K562 (cell line): ENCODE measurements around the gene NAPEPLD. TPM values are rescaled to one million over a fixed set of nuclear protein-coding genes. Genes with fewer than 3 reads are reported as not detected.

ENCODE experiments used
- ATAC-seq: fragments of 200-7000 bp; cut with Tn5 transposase; 3 replicates; pipeline ENCODE4 v1.9.1; 2020; ENCODE audit warnings: moderate library complexity
- BruUV-seq: library from RNA; stranded (reverse); fragments of 400-500 nt; replicated peaks from 2 replicates; lab custom pipeline; 2021; lab: Mats Ljungman, UMichigan
- CTCF ChIA-PET: fragments of 300-600 bp; formaldehyde crosslinking; extraction: SDS; loops from one replicate; lab custom pipeline; 2021; ENCODE audit warnings: low intra/inter-chr PET ratio; lab: Yijun Ruan, JAX
- POLR2A ChIA-PET: fragments of 300-600, 350-650 bp; sonication (Branson Sonifier 250); formaldehyde crosslinking; extraction: SDS; loops from one replicate; lab custom pipeline; 2021; ENCODE audit warnings: antibody characterized with exemption, inconsistent platforms; lab: Yijun Ruan, JAX
- DNase-seq, 4 experiments: peaks; one replicate each; pipeline versions ENCODE4 v3.0.0 to v3.0.0-alpha.2; 2011 to 2018; ENCODE audit warnings: low spot score in 3 of 4, mixed read lengths in 3 of 4; ENCODE audit errors: extremely low read depth in 1 of 4
- FAIRE-seq: peaks from 2 replicates; lab custom pipeline; 2011; peaks lifted over from hg19 to GRCh38; lab: Jason Lieb, UNC
- H2AFZ ChIP-seq: 2 replicates; pipeline ENCODE4 v1.6.0; 2011; ENCODE audit warnings: low read depth, low read length, control low read depth, inconsistent platforms
- H3K27ac ChIP-seq: fragments of 200-600 bp; 3 replicates; pipeline ENCODE4 v1.8.0; 2011; ENCODE audit warnings: low read depth, mild to moderate bottlenecking, control low read depth, inconsistent platforms, low read length, moderate library complexity, mixed read lengths; ENCODE audit errors: extremely low read depth
- H3K27me3 ChIP-seq, 2 experiments: fragments of 300-600 bp in 1 of 2; 2 replicates in 1 of 2; 3 replicates in 1 of 2; pipeline versions ENCODE4 v1.6.0 to v1.8.0; 2011; ENCODE audit warnings: inconsistent platforms in 2 of 2, low read length in 2 of 2, mild to moderate bottlenecking in 1 of 2, mixed read lengths in 1 of 2, moderate library complexity in 1 of 2; ENCODE audit not compliant: control insufficient read depth in 2 of 2, insufficient read depth in 2 of 2
- H3K36me3 ChIP-seq: fragments of 300-600 bp; 3 replicates; pipeline ENCODE4 v1.8.0; 2011; ENCODE audit warnings: mild to moderate bottlenecking, low read length, inconsistent platforms; ENCODE audit not compliant: control insufficient read depth, insufficient read depth
- H3K4me1 ChIP-seq, 2 experiments: fragments of 200-600 bp in 1 of 2; replicated peaks in 1 of 2; 2 replicates in 1 of 2; 3 replicates in 1 of 2; pipeline versions ENCODE4 v1.5.1 to v1.8.0; 2011; ENCODE audit warnings: inconsistent platforms in 2 of 2, low read length in 2 of 2, mild to moderate bottlenecking in 1 of 2, mixed read lengths in 1 of 2, moderate library complexity in 1 of 2; ENCODE audit not compliant: control insufficient read depth in 2 of 2, insufficient read depth in 2 of 2
- H3K4me2 ChIP-seq: 2 replicates; pipeline ENCODE4 v1.6.1; 2011; ENCODE audit warnings: low read length, control low read depth, inconsistent platforms, mixed read lengths; ENCODE audit not compliant: insufficient read depth
- H3K4me3 ChIP-seq: fragments of 200-600 bp; sonication (generic), shearing (Covaris generic); 2 replicates; pipeline ENCODE4 v1.5.1; 2016; ENCODE audit warnings: control low read depth, inconsistent platforms
- H3K79me2 ChIP-seq: fragments of 200-600 bp; 3 replicates; pipeline ENCODE4 v1.8.0; 2011; ENCODE audit warnings: low read length, inconsistent platforms; ENCODE audit not compliant: control insufficient read depth, insufficient read depth
- H3K9ac ChIP-seq, 2 experiments: 2 replicates each; pipeline versions ENCODE4 v1.6.0 to v1.6.1; 2011; ENCODE audit warnings: low read depth in 2 of 2, low read length in 2 of 2, control low read depth in 1 of 2, inconsistent platforms in 1 of 2, mild to moderate bottlenecking in 1 of 2, mixed read lengths in 1 of 2; ENCODE audit not compliant: insufficient read depth in 1 of 2
- H3K9me1 ChIP-seq: one replicate; pipeline ENCODE4 v1.6.0; 2011; ENCODE audit warnings: inconsistent platforms, mild to moderate bottlenecking, low read length, moderate library complexity; ENCODE audit not compliant: control insufficient read depth, insufficient read depth
- H3K9me3 ChIP-seq: replicated peaks from 2 replicates; pipeline ENCODE4 v1.5.1; 2011; ENCODE audit warnings: low read depth, low read length, inconsistent platforms; ENCODE audit not compliant: control insufficient read depth, insufficient read depth
- H4K20me1 ChIP-seq: replicated peaks from 2 replicates; pipeline ENCODE4 v1.6.1; 2011; ENCODE audit warnings: low read length, inconsistent platforms, mixed read lengths; ENCODE audit not compliant: control insufficient read depth, insufficient read depth
- HDAC2 ChIP-seq: fragments of 450-650 bp; IDR thresholded peaks from 2 replicates; pipeline ENCODE4 v1.6.1; 2016; ENCODE audit warnings: mild to moderate bottlenecking
- HNRNPUL1 ChIP-seq: fragments of 200-400 bp; formaldehyde crosslinking; IDR thresholded peaks from 2 replicates; pipeline ENCODE4 v1.6.1; 2017; ENCODE audit warnings: low read length
- JUND ChIP-seq, 2 experiments: IDR thresholded peaks; 2 replicates in 1 of 2; 3 replicates in 1 of 2; pipeline ENCODE4 v1.6.1; 2011; ENCODE audit warnings: borderline replicate concordance in 2 of 2, low read depth in 2 of 2, low read length in 2 of 2, improper control_type of control experiment in 1 of 2, missing biosample characterization in 1 of 2, missing genetic modification characterization in 1 of 2, missing genetic modification reagents in 1 of 2
- MTA2 ChIP-seq: fragments of 450-650 bp; IDR thresholded peaks from 2 replicates; pipeline ENCODE4 v1.6.1; 2016; ENCODE audit warnings: low read depth
- NFE2 ChIP-seq: IDR thresholded peaks from 2 replicates; pipeline ENCODE4 v1.6.1; 2014; ENCODE audit warnings: antibody characterized with exemption, low read depth
- PHTF2 ChIP-seq: fragments of 250-450 bp; sonication (Bioruptor Pico); IDR thresholded peaks from 2 replicates; pipeline ENCODE4 v1.5.0; 2021; ENCODE audit warnings: mild to moderate bottlenecking
- RBM17 ChIP-seq: fragments of 200-400 bp; formaldehyde crosslinking; IDR thresholded peaks from 2 replicates; pipeline ENCODE4 v1.6.1; 2017; ENCODE audit warnings: low read depth, mild to moderate bottlenecking, low read length, borderline replicate concordance
- RFX1 ChIP-seq: fragments of 450-650 bp; IDR thresholded peaks from 2 replicates; pipeline ENCODE4 v1.6.1; 2016; ENCODE audit warnings: mild to moderate bottlenecking, moderate library complexity
- ZNF644 ChIP-seq: fragments of 200-800 bp; sonication (Bioruptor generic); IDR thresholded peaks from 2 replicates; pipeline ENCODE4 v1.6.1; 2016; ENCODE audit warnings: low read depth, missing genetic modification characterization, missing compliant biosample characterization
- ZSCAN29 ChIP-seq: fragments of 450-650 bp; IDR thresholded peaks from 2 replicates; pipeline ENCODE4 v1.6.1; 2017
- WGBS: fragments of 100-300 bp; shearing (Covaris generic); methylation state at CpG from one replicate; pipeline ENCODE4 v1.1.6; 2016; ENCODE audit warnings: low coverage, mixed read lengths; ENCODE audit not compliant: insufficient coverage; ENCODE audit errors: missing lambda C conversion rate; 5-methylcytosine and 5-hydroxymethylcytosine counted together
- in situ Hi-C: fragments of 300-500 bp; cut with MboI; formaldehyde crosslinking; loops from 4 replicates; pipeline ENCODE4 v1.15.0; 2018; ENCODE audit warnings: inconsistent platforms, mixed read lengths
- intact Hi-C: fragments of 100-400 bp; cut with micrococcal nuclease; formaldehyde crosslinking; loops from 2 replicates; pipeline ENCODE4 v1.14.2; 2022
- polyA plus RNA-seq, 8 experiments: library from polyadenylated mRNA; depleted of rRNA in 4 of 8; stranded (reverse) in 5 of 8; unstranded in 3 of 8; fragments of >200 nt; fragmentation: Nextera tagmentation in 2 of 8; fragmentation: Illumina TruSeq in 1 of 8; extraction: Ambion mirVana in 2 of 8; extraction: Trizol in 1 of 8; gene quantifications; 2 replicates each; pipeline versions ENCODE4 v1.2.1 to v1.2.3, GENCODE V29; 2011 to 2014; ENCODE audit warnings: inconsistent platforms in 1 of 8, missing spikeins in 1 of 8
- total RNA-seq, 7 experiments: library from RNA; depleted of rRNA in 6 of 7; stranded (reverse); fragments of >200 nt in 6 of 7; fragmentation: Illumina TruSeq in 2 of 7; extraction: Trizol in 2 of 7; gene quantifications; 2 replicates each; pipeline versions ENCODE4 v1.2.1 to v1.2.3, GENCODE V29; 2011 to 2021; ENCODE audit warnings: low replicate concordance in 1 of 7
- TF ChIP-seq, protein P1 (sequence below): fragments of 450-650 bp; IDR thresholded peaks from one replicate; pipeline ENCODE4 v1.6.1; 2018; ENCODE audit warnings: mild to moderate bottlenecking, moderate library complexity; ENCODE audit not compliant: partially characterized antibody

NAPEPLD gene
- total and polyA plus RNA-seq, 9 of the 15 experiments (the other 6 are each of a cell fraction or from before 2014, with no cell fraction given): 3.2 to 11.0 (median 7.5) TPM

DNA sequence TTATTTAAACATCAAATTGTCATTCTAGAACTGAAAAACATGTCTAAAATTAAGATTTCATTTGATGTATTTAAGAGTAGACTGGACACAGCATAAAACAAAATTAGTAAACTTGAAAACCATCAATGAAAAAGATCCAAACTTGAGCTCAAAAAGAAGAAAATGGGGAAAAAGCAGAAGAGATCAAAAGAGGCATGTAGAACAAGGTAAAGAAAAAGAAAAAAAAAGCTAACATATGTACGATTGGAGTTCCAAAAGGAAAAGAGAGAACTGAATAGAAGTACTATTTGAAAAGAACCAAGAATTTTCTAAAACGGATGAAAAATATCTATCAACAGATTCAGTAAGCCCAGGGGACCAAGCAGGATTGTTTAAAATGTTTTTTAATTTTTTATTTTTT is 77.9 kb downstream of the NAPEPLD start:
- H3K9me1 ChIP-seq: no peaks in the 10 kb centered on the region
- no TSS peak for BruUV-seq
- no peak overlapping the region for H3K4me3 ChIP-seq
- no peaks in the 10 kb centered on the region for H3K36me3 ChIP-seq
- peaks cover 5 to 6% of the 10 kb centered on the region in 2 experiments; a peak in 3 of 5 replicates for H3K4me1 ChIP-seq
- no peak for ATAC-seq
- no peak overlapping the region for H3K27ac ChIP-seq
- H3K9me3 ChIP-seq: no peaks in the 10 kb centered on the region
- no peaks in the 10 kb centered on the region for H4K20me1 ChIP-seq
- in situ Hi-C loops: loop anchor here (25.0 kb wide), 1 partner anchor 584 kb away; the partner anchor contains the start of gene POLR2J
- POLR2A ChIA-PET: interaction anchor here (0.9 to 1.3 kb wide), 2 partner anchors 20 to 259 kb away, joined by 3 to 4 read pairs; no protein-coding TSS in a partner anchor
- H2AFZ ChIP-seq: no peak overlapping the region
- peaks cover 8% of the 10 kb centered on the region for H3K79me2 ChIP-seq
- 26% methylated on average over 2 of the region's 2 CpGs for WGBS
- TF ChIP-seq HDAC2: no peak
- TF ChIP-seq RFX1: no peak
- TF ChIP-seq, protein P1, sequence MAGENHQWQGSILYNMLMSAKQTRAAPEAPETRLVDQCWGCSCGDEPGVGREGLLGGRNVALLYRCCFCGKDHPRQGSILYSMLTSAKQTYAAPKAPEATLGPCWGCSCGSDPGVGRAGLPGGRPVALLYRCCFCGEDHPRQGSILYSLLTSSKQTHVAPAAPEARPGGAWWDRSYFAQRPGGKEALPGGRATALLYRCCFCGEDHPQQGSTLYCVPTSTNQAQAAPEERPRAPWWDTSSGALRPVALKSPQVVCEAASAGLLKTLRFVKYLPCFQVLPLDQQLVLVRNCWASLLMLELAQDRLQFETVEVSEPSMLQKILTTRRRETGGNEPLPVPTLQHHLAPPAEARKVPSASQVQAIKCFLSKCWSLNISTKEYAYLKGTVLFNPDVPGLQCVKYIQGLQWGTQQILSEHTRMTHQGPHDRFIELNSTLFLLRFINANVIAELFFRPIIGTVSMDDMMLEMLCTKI: no peak
- TF ChIP-seq JUND (IDR thresholded peaks at IDR 0.05; ENCODE audit: borderline replicate concordance, low read depth, low read length): no peak
- TF ChIP-seq JUND (tag; IDR thresholded peaks at IDR 0.05; ENCODE audit: borderline replicate concordance, low read depth, low read length): no peak
- no peak for TF ChIP-seq ZSCAN29
- no peak for TF ChIP-seq MTA2
- no peak for TF ChIP-seq HNRNPUL1
- TF ChIP-seq NFE2: no peak
- TF ChIP-seq RBM17: no peak
- no peak for TF ChIP-seq ZNF644 (tag)
- TF ChIP-seq PHTF2: no peak
- TF ChIP-seq, all 486 proteins: peak for 0
- CTCF ChIA-PET: interaction anchor here (1.2 kb wide), 1 partner anchor 9 kb away, joined by 4 read pairs; no protein-coding TSS in a partner anchor
- Histone ChIP-seq H3K4me2 (no peak overlapping the region), H3K9ac (no peak overlapping the region), H3K27me3 (no peaks in the 10 kb centered on the region)
- FAIRE-seq (no peak), DNase-seq (no peak)
- intact Hi-C loops: no loop called here
